Trophoblast cell (in vitro differentiated cells and primary cell): Measurements from ENCODE around the gene ASCL4.

Experiments used
- DNase-seq, 2 donors: peaks; one replicate each; pipeline ENCODE4 v3.0.0-alpha.2; 2016
- H2AFZ ChIP-seq: 2 replicates; pipeline ENCODE4 v1.6.1; 2013; ENCODE audit warnings: low read length, moderate library complexity, mild to moderate bottlenecking; ENCODE audit not compliant: insufficient read depth, poor library complexity
- H2AK5ac ChIP-seq: 2 replicates; pipeline ENCODE4 v1.6.1; 2013; ENCODE audit warnings: mild to moderate bottlenecking, low read length
- H2BK120ac ChIP-seq: 2 replicates; pipeline ENCODE4 v1.6.1; 2013; ENCODE audit warnings: low read length, mild to moderate bottlenecking, moderate library complexity; ENCODE audit not compliant: insufficient read depth, poor library complexity
- H2BK12ac ChIP-seq: 2 replicates; pipeline ENCODE4 v1.6.1; 2013; ENCODE audit warnings: mild to moderate bottlenecking, low read length, moderate library complexity
- H2BK5ac ChIP-seq: 2 replicates; pipeline ENCODE4 v1.6.1; 2013; ENCODE audit warnings: low read length, low read depth, moderate library complexity, mild to moderate bottlenecking; ENCODE audit not compliant: poor library complexity
- H3K14ac ChIP-seq: 2 replicates; pipeline ENCODE4 v1.6.1; 2013; ENCODE audit warnings: mild to moderate bottlenecking, low read length
- H3K18ac ChIP-seq: 2 replicates; pipeline ENCODE4 v1.6.1; 2013; ENCODE audit warnings: mild to moderate bottlenecking, low read length
- H3K23ac ChIP-seq: 2 replicates; pipeline ENCODE4 v1.6.1; 2013; ENCODE audit warnings: low read length
- H3K27ac ChIP-seq: 2 replicates; pipeline ENCODE4 v1.5.1; 2013; ENCODE audit warnings: low read depth, mild to moderate bottlenecking, inconsistent platforms, low read length, moderate library complexity
- H3K27me3 ChIP-seq: 2 replicates; pipeline ENCODE4 v1.6.1; 2013; ENCODE audit warnings: inconsistent platforms, mild to moderate bottlenecking, low read length, moderate library complexity; ENCODE audit not compliant: insufficient read depth
- H3K36me3 ChIP-seq, 2 experiments: 1 replicate in 1 of 2; 2 replicates in 1 of 2; pipeline ENCODE4 v1.6.1; 2013; ENCODE audit warnings: low read length in 2 of 2, mild to moderate bottlenecking in 2 of 2, moderate library complexity in 1 of 2; ENCODE audit not compliant: insufficient read depth in 2 of 2, control insufficient read depth in 1 of 2
- H3K4ac ChIP-seq: 2 replicates; pipeline ENCODE4 v1.6.1; 2013; ENCODE audit warnings: low read depth, mild to moderate bottlenecking, low read length, moderate library complexity
- H3K4me1 ChIP-seq, 2 experiments: 1 replicate in 1 of 2; 2 replicates in 1 of 2; pipeline ENCODE4 v1.6.1; 2013; ENCODE audit warnings: low read length in 2 of 2, mild to moderate bottlenecking in 2 of 2, moderate library complexity in 1 of 2; ENCODE audit not compliant: insufficient read depth in 2 of 2, control insufficient read depth in 1 of 2
- H3K4me2 ChIP-seq: 2 replicates; pipeline ENCODE4 v1.6.1; 2013; ENCODE audit warnings: inconsistent platforms, mild to moderate bottlenecking, low read length, moderate library complexity
- H3K4me3 ChIP-seq: 2 replicates; pipeline ENCODE4 v1.5.1; 2013; ENCODE audit warnings: mild to moderate bottlenecking, low read depth, low read length, inconsistent platforms
- H3K79me1 ChIP-seq: one replicate; pipeline ENCODE4 v1.6.1; 2013; ENCODE audit warnings: low read length
- H3K79me2 ChIP-seq: 2 replicates; pipeline ENCODE4 v1.6.1; 2013; ENCODE audit warnings: low read length, mild to moderate bottlenecking; ENCODE audit not compliant: control insufficient read depth, insufficient read depth, poor library complexity
- H3K9ac ChIP-seq: 2 replicates; pipeline ENCODE4 v1.6.1; 2013; ENCODE audit warnings: mild to moderate bottlenecking, low read length
- H3K9me3 ChIP-seq: 2 replicates; pipeline ENCODE4 v1.6.1; 2013; ENCODE audit warnings: low read depth, mild to moderate bottlenecking, control low read depth, inconsistent platforms, low read length; ENCODE audit not compliant: insufficient read depth
- H4K12ac ChIP-seq: 2 replicates; pipeline ENCODE4 v1.6.1; 2013; ENCODE audit warnings: low read depth, mild to moderate bottlenecking, low read length, moderate library complexity
- H4K8ac ChIP-seq: 2 replicates; pipeline ENCODE4 v1.6.1; 2013; ENCODE audit warnings: low read depth, mild to moderate bottlenecking, low read length, moderate library complexity
- H4K91ac ChIP-seq: one replicate; pipeline ENCODE4 v1.6.1; 2013; ENCODE audit warnings: low read depth, mild to moderate bottlenecking, low read length, moderate library complexity
- WGBS: extraction: QIAGEN DNeasy Blood & Tissue Kit; methylation state at CpG from one replicate; pipeline ENCODE4 v1.1.7; 2013; ENCODE audit warnings: missing lambda C conversion rate; ENCODE audit not compliant: insufficient read length, insufficient coverage; ENCODE audit errors: extremely low coverage; 5-methylcytosine and 5-hydroxymethylcytosine counted together

ASCL4 gene

DNA sequence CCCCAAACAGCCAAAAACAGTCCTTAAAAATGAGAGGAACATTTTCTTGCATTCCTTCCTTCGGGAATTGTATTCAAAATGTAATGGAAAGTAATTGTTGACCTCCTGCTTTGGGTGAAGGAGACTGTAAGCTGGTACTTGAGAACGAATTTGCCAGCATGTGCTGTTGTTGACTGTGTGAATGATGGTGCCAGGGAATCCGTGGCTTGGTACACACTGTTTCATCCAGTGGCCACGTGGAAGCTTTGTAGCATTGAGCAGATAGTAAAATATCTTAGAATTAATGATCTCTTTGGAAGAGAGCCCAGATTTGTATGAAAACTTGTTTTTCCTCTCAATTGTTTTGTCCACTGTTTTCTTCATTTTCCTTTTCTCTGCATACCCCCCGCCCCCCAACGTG lies 1.7 kb downstream of the ASCL4 start:
- Histone ChIP-seq H3K27me3 (peaks cover 20% of the 10 kb centered on the region), H4K8ac (no peak overlapping the region), H2AK5ac (no peak overlapping the region), H3K27ac (no peak overlapping the region), H3K4me1 (peaks cover 2 to 4% of the 10 kb centered on the region in 2 experiments), H3K79me2 (no peaks in the 10 kb centered on the region), H3K4ac (no peak overlapping the region), H2BK12ac (no peak overlapping the region), H3K9ac (no peak overlapping the region), H3K4me3 (no peak overlapping the region), H3K18ac (no peak overlapping the region), H3K14ac (no peak overlapping the region), H2BK120ac (no peak overlapping the region), H3K9me3 (no peaks in the 10 kb centered on the region), H3K4me2 (no peak overlapping the region), H3K36me3 (no peaks in the 10 kb centered on the region), H3K23ac (no peak overlapping the region), H2BK5ac (no peak overlapping the region), H3K79me1 (no peaks in the 10 kb centered on the region), H4K12ac (no peak overlapping the region), H2AFZ (no peak overlapping the region), H4K91ac (no peak overlapping the region)
- WGBS = no CpG with 5 or more reads among the region's 6 CpGs
- DNase-seq = no peak

DNA sequence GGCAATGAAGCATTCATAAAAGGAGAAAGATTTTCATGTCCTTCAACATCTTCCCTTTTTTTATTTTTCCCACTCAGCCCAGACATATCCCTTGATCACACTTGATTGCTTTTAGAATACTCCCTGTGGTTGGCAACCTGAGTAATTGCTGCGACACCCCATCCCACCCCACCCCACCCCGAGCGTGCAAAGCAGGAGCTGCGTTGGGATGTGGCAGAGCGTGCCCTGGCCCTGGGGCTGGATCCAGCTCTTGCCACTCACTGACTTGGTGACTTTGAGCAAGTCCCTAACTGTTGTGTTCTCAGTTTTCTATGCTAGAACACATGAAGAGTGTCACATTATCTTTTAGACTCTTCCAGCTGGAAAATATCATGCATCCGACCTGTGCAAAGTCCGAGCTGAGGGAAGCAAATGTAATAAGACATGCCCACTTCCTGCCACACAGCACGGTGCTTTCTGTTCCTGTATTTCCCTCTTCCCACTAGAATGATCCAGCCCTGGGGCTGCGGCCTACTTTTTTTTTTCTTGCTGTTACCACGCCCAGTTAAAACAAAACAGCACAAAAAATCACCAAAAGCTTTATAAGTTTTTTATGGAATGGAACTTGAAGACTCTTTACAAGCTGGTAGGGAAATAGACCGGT lies 4.0 kb downstream of the ASCL4 start:
- Histone ChIP-seq H3K23ac (no peak overlapping the region), H3K9me3 (no peaks in the 10 kb centered on the region), H3K4me1 (peaks cover 2 to 4% of the 10 kb centered on the region in 2 experiments), H2BK12ac (no peak overlapping the region), H2BK5ac (no peak overlapping the region), H4K12ac (no peak overlapping the region), H4K8ac (no peak overlapping the region), H3K79me1 (no peaks in the 10 kb centered on the region), H4K91ac (no peak overlapping the region), H2AFZ (no peak overlapping the region), H3K27ac (no peak overlapping the region), H3K4ac (no peak overlapping the region), H3K9ac (no peak overlapping the region), H2AK5ac (no peak overlapping the region), H2BK120ac (no peak overlapping the region), H3K27me3 (peaks cover 20% of the 10 kb centered on the region), H3K4me2 (no peak overlapping the region), H3K4me3 (no peak overlapping the region), H3K79me2 (no peaks in the 10 kb centered on the region), H3K14ac (no peak overlapping the region), H3K36me3 (no peaks in the 10 kb centered on the region), H3K18ac (no peak overlapping the region)
- DNase-seq = no peak
- WGBS = no CpG with 5 or more reads among the region's 11 CpGs

DNA sequence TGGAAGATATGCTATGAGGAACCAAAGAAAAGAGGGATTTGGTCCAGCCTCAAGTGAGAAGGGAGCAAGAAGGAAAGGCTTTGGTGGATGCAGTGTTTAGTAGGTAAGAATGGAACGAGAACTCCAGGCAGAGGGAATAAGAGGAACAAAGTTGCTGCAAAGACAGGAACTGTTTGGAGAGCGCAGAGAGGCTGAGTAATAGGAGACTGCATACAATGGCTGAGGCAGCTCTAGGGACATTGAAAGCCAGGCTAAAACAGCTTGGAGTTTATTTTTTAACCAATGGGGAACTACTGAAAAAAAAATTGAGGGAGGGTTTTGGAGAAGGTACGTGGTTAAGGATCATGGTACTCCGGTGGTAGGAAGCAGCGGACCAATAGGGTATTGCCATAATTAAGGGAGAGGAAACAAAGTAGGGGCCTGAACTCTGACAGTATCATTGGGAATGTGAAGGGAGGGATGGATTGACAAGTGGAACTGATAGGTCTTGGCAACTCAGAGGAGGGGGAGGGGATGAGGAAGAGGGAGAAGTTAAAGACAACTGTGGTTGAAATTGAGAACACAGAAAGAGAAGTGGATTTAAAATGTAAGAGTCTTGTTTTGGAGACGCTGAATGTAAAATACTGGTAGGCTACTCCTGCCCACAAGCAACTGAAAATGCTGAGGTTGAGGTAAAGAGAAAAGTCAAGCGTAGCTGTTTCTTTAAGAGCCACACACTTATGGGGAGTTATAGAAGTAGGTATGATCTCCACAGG lies 4.8 kb downstream of the ASCL4 start:
- Histone ChIP-seq H3K23ac (no peak overlapping the region), H3K4me2 (no peak overlapping the region), H2BK12ac (no peak overlapping the region), H4K12ac (no peak overlapping the region), H3K79me1 (no peaks in the 10 kb centered on the region), H4K8ac (no peak overlapping the region), H3K27me3 (peaks cover 18% of the 10 kb centered on the region), H3K18ac (no peak overlapping the region), H2BK5ac (no peak overlapping the region), H3K4ac (no peak overlapping the region), H3K27ac (no peak overlapping the region), H3K14ac (no peak overlapping the region), H2BK120ac (no peak overlapping the region), H3K36me3 (no peaks in the 10 kb centered on the region), H3K79me2 (no peaks in the 10 kb centered on the region), H3K4me1 (peaks cover 2 to 4% of the 10 kb centered on the region in 2 experiments), H4K91ac (no peak overlapping the region), H3K4me3 (no peak overlapping the region), H3K9ac (no peak overlapping the region), H3K9me3 (no peaks in the 10 kb centered on the region), H2AFZ (no peak overlapping the region), H2AK5ac (no peak overlapping the region)
- no CpG with 5 or more reads among the region's 7 CpGs for WGBS
- no peak for DNase-seq

DNA sequence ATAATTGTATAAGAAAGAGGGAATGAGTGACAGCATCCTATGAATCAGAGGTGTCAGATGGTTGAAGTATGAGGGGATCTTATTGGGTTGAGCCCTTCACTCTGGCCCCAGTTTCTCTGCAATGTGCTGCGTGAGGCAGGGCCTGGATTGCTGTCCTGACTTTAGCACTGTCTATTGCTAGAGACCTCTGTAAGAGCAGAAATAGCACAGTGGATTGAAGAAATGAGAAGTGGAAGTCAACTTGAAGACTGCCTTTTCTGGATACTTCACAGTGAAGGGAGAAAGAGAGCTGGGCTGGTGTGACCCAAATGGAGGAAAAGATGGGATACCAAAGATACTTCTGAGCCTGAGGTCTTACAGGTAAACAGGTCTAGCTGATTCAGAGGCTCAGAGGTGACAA lies 5.8 kb downstream of the ASCL4 start:
- WGBS = no CpG with 5 or more reads among the region's 1 CpG

More for the DNA sequence above, 5.8 kb downstream of the ASCL4 start:
- peaks cover under 1 to 2% of the 10 kb centered on the region in 2 experiments for H3K4me1 ChIP-seq
- H3K27ac ChIP-seq = no peak overlapping the region
- H4K12ac ChIP-seq = no peak overlapping the region
- H2BK5ac ChIP-seq = no peak overlapping the region
- H2BK120ac ChIP-seq = no peak overlapping the region
- H3K14ac ChIP-seq = no peak overlapping the region
- DNase-seq = no peak
- H4K91ac ChIP-seq = no peak overlapping the region
- H3K4me2 ChIP-seq = no peak overlapping the region
- no peaks in the 10 kb centered on the region for H3K79me2 ChIP-seq
- H3K4me3 ChIP-seq = no peak overlapping the region
- H3K79me1 ChIP-seq = no peaks in the 10 kb centered on the region
- no peak overlapping the region for H2AK5ac ChIP-seq
- no peaks in the 10 kb centered on the region for H3K9me3 ChIP-seq
- peaks cover 8% of the 10 kb centered on the region for H3K27me3 ChIP-seq
- H3K18ac ChIP-seq = no peak overlapping the region
- no peak overlapping the region for H2BK12ac ChIP-seq
- H3K4ac ChIP-seq = no peak overlapping the region
- no peak overlapping the region for H4K8ac ChIP-seq
- no peak overlapping the region for H3K23ac ChIP-seq
- H3K9ac ChIP-seq = no peak overlapping the region
- no peaks in the 10 kb centered on the region for H3K36me3 ChIP-seq
- H2AFZ ChIP-seq = no peak overlapping the region
